ENCODE data around the gene TEAD4.

DNA sequence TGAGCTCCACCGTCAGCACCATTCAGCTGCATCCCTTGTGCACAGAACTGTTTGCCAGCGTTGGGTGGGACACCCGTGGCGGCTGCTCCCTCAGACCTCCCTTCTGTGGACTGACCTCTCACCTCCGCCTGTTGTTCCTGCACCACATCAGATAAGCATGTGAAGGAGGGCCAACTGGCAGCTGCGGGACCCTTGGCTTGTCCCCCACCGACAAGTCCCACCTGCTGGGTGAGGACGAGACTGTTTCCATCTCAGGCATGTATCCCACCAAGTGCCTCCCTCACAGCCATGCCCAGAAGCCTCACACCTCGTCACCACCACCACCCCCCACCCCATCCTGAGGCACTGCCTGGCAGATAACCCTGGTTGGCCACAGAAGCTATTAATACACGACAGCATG, 18.6 kb upstream of the TEAD4 start:
- TF ChIP-seq, protein P1, sequence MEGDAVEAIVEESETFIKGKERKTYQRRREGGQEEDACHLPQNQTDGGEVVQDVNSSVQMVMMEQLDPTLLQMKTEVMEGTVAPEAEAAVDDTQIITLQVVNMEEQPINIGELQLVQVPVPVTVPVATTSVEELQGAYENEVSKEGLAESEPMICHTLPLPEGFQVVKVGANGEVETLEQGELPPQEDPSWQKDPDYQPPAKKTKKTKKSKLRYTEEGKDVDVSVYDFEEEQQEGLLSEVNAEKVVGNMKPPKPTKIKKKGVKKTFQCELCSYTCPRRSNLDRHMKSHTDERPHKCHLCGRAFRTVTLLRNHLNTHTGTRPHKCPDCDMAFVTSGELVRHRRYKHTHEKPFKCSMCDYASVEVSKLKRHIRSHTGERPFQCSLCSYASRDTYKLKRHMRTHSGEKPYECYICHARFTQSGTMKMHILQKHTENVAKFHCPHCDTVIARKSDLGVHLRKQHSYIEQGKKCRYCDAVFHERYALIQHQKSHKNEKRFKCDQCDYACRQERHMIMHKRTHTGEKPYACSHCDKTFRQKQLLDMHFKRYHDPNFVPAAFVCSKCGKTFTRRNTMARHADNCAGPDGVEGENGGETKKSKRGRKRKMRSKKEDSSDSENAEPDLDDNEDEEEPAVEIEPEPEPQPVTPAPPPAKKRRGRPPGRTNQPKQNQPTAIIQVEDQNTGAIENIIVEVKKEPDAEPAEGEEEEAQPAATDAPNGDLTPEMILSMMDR (IDR thresholded peaks at IDR 0.05): no peak
- no peak for TF ChIP-seq POLR2A (IDR thresholded peaks at IDR 0.05)

Data from thyroid gland (tissue), 4 donors.